RWPE2 (cell line): ENCODE data around the gene CACNA1D.

Experiments
- ATAC-seq: fragments of 200-7000 bp; cut with Tn5 transposase; 3 replicates; pipeline ENCODE4 v1.9.1; 2021; ENCODE audit warnings: low read depth
- DNase-seq: peaks from one replicate; pipeline ENCODE4 v3.0.0-alpha.2; 2020; ENCODE audit warnings: low spot score
- H3K27ac ChIP-seq: fragments of 450-650 bp; 2 replicates; pipeline ENCODE4 v1.5.1; 2017; ENCODE audit warnings: mild to moderate bottlenecking; ENCODE audit not compliant: poor library complexity, severe bottlenecking
- H3K27me3 ChIP-seq: fragments of 250-450 bp; sonication (Bioruptor Pico); 2 replicates; pipeline ENCODE4 v1.5.1; 2021; ENCODE audit warnings: mild to moderate bottlenecking, moderate library complexity; ENCODE audit not compliant: insufficient read depth, poor library complexity, severe bottlenecking
- H3K36me3 ChIP-seq: fragments of 250-450 bp; sonication (Bioruptor Pico); 2 replicates; pipeline ENCODE4 v1.5.1; 2020; ENCODE audit warnings: low read depth, mild to moderate bottlenecking, moderate library complexity
- H3K4me1 ChIP-seq: fragments of 250-450 bp; sonication (Bioruptor Pico); 2 replicates; pipeline ENCODE4 v1.5.1; 2021; ENCODE audit warnings: mild to moderate bottlenecking, moderate library complexity; ENCODE audit not compliant: insufficient read depth, poor library complexity, severe bottlenecking
- H3K4me3 ChIP-seq: fragments of 250-450 bp; sonication (Bioruptor Pico); 2 replicates; pipeline ENCODE4 v1.5.1; 2021; ENCODE audit warnings: mild to moderate bottlenecking, moderate library complexity; ENCODE audit not compliant: severe bottlenecking
- H3K9me3 ChIP-seq: fragments of 250-450 bp; sonication (Bioruptor Pico); 2 replicates; pipeline ENCODE4 v1.5.1; 2021; ENCODE audit warnings: mild to moderate bottlenecking, moderate library complexity; ENCODE audit not compliant: severe bottlenecking
- CTCF ChIP-seq: fragments of 450-650 bp; IDR thresholded peaks from one replicate; pipeline ENCODE4 v1.5.1; 2017; ENCODE audit warnings: mild to moderate bottlenecking, moderate library complexity; ENCODE audit not compliant: poor library complexity, severe bottlenecking

The CACNA1D gene

GRCh38 chr3:53649816-53650215 lies 155.4 kb downstream of the CACNA1D start:
- ATAC-seq: no peak
- Histone ChIP-seq H3K36me3 (no peaks in the 10 kb centered on the region), H3K4me1 (no peaks in the 10 kb centered on the region), H3K27me3 (peaks cover 6% of the 10 kb centered on the region), H3K4me3 (no peak overlapping the region), H3K27ac (no peak overlapping the region), H3K9me3 (no peaks in the 10 kb centered on the region)
- TF ChIP-seq CTCF: no peak
- DNase-seq: no peak

GRCh38 chr3:53650424-53650823 lies 156.0 kb downstream of the CACNA1D start:
- Histone ChIP-seq H3K4me1 (no peaks in the 10 kb centered on the region), H3K4me3 (no peak overlapping the region), H3K9me3 (no peaks in the 10 kb centered on the region), H3K27ac (no peak overlapping the region), H3K36me3 (no peaks in the 10 kb centered on the region), H3K27me3 (peaks cover under 1% of the 10 kb centered on the region)
- ATAC-seq (no peak), DNase-seq (no peak)
- TF ChIP-seq CTCF: no peak

GRCh38 chr3:53650928-53651661 lies 156.7 kb downstream of the CACNA1D start:
- no peak overlapping the region for H3K4me3 ChIP-seq
- H3K4me1 ChIP-seq: no peaks in the 10 kb centered on the region
- no peaks in the 10 kb centered on the region for H3K36me3 ChIP-seq
- ATAC-seq (no peak), DNase-seq (no peak)
- no peak for TF ChIP-seq CTCF
- no peaks in the 10 kb centered on the region for H3K27me3 ChIP-seq
- no peaks in the 10 kb centered on the region for H3K9me3 ChIP-seq
- no peak overlapping the region for H3K27ac ChIP-seq

- Histone ChIP-seq H3K4me3 (no peak overlapping the region), H3K27ac (no peak overlapping the region)
- no peak for DNase-seq
Observed at GRCh38 chr3:53651927-53652326, 157.5 kb downstream of the CACNA1D start.

More at GRCh38 chr3:53651927-53652326, 157.5 kb downstream of the CACNA1D start:
- Histone ChIP-seq H3K36me3 (no peaks in the 10 kb centered on the region), H3K9me3 (no peaks in the 10 kb centered on the region), H3K27me3 (no peaks in the 10 kb centered on the region), H3K4me1 (no peaks in the 10 kb centered on the region)
- no peak for TF ChIP-seq CTCF
- ATAC-seq: no peak
